WI38 (cell line): ENCODE results near the gene IL6R.

Experiments used
- H3K4me3 ChIP-seq: 2 replicates; pipeline ENCODE4 v1.5.1; 2011; ENCODE audit warnings: low read depth, mild to moderate bottlenecking, control low read depth, low read length
- CTCF ChIP-seq: IDR thresholded peaks from 2 replicates; pipeline ENCODE4 v1.5.1; 2012; ENCODE audit warnings: low read depth, mild to moderate bottlenecking, control low read depth, low read length

IL6R gene

GRCh38 chr1:154384650-154385489 is 20.3 kb upstream of the IL6R start:
- no peak overlapping the region for H3K4me3 ChIP-seq
- TF ChIP-seq CTCF, result no peak

DNA sequence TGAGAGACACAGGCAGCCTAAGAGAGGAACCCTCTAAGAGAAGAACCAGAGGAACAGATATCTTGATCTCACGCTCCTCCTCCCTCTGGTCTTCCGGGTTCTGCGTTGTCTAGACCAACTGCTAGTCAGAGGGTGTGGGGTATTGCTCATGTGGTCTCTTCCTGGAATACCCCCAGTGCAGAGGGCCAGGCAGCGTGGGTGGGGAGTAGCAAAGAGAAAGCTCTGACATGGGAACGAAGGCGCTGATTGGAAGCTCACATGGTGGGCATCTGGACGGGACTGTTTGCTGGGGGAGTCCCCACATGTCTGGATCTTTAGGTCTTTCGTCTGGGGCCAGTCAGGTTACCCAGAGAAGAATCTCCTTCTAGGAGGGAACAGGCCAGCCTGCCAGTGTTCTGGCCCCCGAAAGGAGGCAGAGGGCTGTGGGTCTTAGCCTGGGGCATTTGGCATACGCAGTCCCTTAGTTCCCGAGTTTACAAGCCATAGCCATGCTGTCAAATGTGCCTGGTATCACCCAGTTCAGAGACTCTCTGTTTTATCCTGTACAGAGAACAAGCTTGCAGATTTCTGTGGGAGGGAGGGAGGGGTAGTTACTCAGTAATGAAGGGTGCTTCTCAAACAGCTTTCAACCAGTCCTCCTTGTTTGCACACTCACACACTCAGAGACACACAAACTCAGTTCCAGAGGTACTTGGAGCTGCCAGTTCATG is 18.3 kb upstream of the IL6R start:
- TF ChIP-seq CTCF, result no peak
- H3K4me3 ChIP-seq, result no peak overlapping the region

DNA sequence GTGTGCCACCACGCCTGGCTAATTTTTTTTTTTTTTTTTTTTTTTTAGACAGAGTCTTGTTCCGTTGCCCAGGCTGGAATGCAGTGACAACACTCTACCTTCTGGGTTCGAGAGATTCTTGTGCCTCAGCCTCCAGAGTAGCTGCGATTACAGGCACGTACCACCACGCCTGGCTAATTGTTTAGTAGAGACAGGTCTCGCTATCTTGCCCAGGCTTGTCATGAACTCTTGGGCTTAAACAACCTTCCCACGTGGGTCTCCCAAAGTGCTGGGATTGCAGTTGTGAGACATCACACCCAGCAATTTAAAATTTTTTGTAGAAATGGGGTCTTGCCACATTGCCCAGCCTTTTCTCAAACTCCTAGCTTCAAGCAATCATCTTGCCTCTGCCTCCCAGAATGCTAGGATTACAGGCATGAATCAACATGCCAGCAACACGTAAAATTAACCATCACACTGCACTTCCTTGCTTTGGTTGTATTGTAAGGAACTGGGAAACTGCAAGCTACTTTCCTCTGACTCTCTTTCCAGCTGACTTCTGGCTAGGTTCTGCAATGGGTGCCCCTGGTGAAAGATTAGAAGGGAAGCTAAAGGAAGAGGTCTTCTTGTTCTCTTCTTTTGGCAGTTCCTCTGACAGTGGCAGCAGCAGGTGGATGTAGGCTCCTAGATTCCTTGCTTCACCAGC is 13.9 kb upstream of the IL6R start:
- H3K4me3 ChIP-seq, result no peak overlapping the region
- TF ChIP-seq CTCF, result no peak

GRCh38 chr1:154398141-154398540 is 7.0 kb upstream of the IL6R start:
- TF ChIP-seq CTCF, result no peak
- no peak overlapping the region for H3K4me3 ChIP-seq

DNA sequence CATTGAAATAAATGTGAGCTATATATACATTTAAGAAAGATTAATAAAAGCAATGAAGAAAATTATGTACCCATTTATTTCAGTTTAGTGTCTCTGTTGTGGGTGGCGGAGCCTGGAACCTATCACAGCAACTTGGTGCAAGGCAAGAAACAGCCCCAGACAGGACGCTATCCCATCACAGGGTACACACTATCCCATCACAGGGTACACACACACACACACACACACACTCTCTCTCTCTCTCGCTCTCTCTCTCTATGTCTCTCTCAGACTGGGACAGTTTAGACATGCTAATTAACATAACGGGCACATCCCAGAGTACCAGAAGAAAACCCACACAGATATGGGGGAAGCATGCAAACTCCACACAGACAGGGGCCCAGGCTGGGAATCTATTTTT is 6.5 kb upstream of the IL6R start:
- TF ChIP-seq CTCF, result no peak

DNA sequence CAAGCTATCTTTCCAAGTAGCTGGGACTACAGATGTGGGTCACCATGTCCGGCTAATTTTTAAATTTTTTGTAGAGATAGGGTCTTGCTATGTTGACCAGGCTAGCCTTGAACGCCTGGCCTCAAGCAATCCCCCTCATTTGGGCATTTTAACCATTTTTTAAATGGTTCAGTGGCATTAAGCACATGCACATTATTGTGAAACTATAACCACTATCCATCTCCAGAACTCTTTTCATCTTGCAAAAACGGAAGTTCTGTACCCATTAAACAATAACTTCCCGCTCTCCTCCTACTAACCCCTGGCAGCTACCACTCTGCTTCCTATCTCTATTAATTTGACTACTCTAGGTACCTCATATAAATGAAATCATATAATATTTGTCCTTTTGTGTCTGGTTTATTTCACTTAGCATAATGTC is 4.8 kb upstream of the IL6R start:
- TF ChIP-seq CTCF, result no peak
- no peak overlapping the region for H3K4me3 ChIP-seq

More for the DNA sequence above, 6.5 kb upstream of the IL6R start:
- no peak overlapping the region for H3K4me3 ChIP-seq
